Activated effector memory CD4-positive, alpha-beta T cell treated with Interleukin-2 at 50 U/mL for 16 hours (primary cell): ENCODE data around the gene NGLY1.

Experiments
- DNase-seq: peaks from one replicate; pipeline ENCODE4 v3.0.0-alpha.2; 2020

Gene NGLY1

DNA sequence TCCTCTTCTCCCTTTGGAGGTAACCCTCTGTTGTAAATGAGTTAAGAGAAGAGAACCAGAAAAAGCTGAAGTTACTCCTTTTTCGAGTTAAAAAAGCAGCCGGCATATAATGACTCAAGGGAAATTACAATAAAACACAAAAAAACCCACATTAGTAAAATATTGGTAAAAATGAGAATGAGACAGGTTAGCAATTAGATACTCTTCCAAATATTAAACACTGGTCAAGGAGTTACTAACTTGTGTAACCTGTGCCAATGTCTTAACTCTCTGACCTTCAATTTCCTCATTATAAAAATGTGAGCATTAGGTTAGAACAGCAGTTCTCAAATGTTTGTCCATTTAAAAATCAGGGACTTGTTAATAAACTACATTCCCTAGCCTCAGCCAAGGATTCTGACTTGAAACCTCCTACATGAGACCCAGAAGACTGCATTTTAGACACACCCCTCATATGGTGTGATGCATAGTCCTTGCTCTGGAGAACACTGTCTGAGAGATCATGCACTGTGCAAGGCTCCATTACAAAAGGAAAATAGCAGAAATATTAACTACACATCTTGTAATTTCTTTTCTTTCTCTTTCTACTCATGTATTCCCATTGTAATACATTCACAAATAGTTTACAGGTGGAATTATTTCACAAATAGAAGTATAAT lies 75.8 kb downstream of the NGLY1 start:
- DNase-seq: no peak

DNA sequence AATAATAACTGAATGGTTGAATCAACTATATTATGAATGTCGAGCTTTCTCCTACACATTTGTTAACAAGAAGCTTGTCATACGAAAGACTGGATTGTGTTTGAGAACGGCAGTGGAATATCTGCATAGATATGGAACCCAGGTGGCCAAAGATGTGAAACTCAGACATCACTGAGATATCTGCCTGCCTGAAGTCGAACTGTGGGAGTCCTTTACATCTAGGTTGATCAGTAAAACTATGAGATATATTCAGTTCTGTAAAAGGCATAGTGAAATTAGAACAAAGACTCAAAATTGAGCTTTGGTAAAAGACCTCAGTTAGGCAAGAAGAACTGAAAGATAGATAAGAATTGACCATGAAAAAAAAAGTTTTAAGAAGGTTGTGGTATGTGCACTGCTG lies 77.0 kb downstream of the NGLY1 start:
- DNase-seq: no peak

DNA sequence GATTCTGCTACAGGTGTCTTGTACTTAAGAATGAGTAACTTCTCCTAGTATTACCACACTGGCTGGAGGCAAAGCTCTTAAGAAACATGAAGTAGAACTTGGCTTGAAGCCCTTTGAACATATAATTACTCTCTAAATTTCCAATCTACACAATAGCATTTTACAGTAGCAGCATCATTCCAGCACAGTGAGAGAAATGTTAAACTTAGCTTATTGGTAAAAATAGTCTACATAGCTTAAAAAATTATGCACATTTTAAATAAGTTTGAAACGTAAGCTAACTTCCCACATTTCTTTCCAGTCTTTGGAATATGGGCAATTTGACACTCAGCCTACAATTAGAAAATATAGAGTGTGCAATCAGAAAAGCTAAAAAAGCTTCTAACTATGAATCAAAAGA lies 85.7 kb downstream of the NGLY1 start:
- DNase-seq: no peak

DNA sequence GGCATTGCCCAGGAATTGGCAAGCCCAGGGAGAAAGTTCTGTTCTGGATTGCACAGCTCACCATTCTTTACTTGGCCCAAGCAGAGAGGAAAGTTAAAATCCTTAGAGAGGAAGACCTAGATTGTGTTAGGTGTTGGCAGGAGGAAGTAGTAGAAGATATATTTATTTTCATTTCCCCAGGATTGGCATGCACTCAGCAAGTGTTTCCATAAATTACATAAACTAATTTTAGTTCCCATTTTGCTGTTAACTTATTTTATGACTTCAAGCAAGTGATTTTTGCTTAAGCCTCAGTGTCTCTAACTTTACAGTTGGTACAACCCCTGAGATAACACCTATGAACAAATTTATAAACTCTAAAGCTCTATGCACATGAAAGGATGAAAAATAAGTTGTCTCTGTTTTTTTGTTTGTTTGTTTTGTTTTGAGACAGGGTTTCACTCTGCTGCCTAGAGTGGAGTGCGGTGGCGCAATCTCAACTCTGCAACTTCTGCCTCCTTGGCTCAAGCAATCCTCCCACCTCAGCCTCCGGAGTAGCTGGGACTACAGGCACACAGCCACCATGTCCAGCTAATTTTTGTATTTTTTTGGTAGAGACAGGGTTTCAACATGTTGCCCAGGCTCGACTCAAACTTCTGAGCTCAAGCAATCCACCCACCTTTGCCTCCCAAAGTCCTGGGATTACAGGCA lies 87.4 kb downstream of the NGLY1 start:
- no peak for DNase-seq

DNA sequence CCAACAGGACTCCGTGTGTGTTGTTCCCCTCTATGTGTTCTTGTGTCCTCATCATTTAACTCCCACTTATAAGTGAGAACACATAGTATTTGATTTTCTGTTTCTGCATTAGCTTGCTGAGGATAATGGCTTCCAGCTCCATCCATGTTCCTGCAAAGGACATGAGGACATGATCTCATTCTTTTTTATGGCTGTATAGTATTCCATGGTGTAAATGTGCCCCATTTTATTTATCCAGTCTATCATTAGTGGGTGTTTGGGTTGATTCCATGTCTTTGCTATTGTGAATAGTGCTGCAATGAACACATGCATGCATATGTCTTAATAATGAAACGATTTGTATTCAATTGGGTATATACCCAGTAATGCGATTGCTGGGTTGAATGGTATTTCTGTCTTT lies 90.0 kb downstream of the NGLY1 start:
- DNase-seq: no peak

DNA sequence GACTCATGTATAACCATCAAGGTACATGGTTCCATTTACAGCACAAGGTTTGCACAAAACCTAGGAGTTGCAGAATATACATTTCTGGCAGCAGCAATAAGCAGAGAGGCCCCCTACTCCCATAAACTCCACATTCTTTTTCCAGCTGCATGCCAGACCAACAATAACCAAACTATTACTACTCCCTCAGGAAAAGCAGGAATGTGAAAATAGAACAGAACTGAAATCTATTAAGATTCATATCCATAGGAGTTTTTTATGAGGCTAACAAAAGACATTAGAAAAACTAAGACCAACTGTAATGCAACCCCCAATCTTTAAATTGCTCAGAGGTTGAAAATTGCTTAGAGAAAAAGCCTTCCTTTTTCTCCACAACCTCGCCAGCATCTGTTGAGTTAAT lies 90.9 kb downstream of the NGLY1 start:
- DNase-seq: no peak

DNA sequence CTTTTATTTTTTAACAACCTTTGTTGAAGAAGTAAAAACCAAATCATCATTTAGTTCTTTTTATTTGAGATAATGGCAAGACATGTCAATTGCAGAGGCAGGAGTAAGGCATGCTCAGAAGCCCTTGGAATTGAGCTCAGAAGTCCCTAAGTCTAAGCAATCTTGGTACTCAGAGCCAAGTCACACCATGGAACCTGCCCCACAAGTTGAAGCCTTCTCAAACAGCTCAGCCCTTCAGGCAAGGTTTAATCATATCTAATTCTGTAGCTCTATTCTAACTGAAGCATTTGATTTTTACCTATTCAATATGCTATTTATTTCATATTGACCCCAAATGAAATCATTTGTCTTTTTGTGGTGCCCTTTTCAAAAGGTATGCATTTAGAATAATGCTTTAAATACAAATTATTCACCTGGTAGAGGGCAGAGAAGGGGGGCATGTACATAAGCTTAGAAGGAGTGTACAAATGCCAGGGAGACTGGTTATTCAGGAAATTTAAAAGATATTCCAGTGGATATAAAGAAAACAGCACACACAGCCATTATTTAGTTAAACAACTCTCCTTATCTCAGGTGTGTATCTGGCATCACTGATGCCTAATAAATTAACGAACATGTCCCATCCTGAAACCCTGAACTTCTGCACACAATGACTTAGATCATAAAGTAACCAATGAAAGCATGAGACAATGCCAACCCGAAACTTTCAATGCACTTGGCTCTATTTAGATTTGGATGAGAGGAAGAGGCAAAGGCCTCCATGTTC lies 92.3 kb downstream of the NGLY1 start:
- DNase-seq: no peak

DNA sequence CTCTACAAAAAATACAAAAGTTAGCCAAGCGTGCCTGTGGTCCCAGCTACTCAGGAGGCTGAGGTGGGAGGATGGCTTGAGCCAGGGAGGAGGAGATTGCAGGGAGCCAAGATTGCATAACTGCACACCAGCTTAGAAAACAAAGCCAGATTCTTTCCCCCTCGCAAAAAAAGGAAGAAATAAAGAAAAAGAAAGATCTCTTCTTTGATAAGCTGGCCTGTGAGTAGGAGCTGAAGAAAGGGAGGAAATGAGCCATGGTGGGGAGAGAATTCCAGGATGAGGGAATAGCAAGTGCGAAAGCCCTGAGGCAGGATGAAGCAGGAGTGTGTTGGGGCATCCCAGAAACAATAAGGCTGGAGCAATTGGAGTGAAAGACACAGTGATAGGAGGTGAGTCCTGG lies 94.0 kb downstream of the NGLY1 start:
- DNase-seq: no peak

DNA sequence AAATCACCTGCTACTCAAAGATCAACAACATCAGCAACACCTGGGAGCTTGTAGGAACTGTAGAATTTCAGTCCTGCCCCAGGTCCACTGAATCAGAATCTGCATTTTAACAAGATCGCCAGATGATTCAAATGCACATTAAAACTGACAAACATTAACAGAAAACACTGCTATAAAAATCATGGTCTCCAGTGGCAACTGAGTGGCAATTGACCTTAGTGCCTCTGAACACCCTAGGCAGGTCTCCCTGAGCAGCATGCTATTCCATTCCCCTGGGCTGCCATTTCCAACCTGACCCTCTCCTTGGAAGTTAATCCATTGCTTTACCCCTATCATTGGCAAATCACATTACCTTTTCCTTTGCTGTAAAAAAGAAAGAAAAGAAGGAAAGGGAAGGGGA lies 95.5 kb downstream of the NGLY1 start:
- DNase-seq: no peak

DNA sequence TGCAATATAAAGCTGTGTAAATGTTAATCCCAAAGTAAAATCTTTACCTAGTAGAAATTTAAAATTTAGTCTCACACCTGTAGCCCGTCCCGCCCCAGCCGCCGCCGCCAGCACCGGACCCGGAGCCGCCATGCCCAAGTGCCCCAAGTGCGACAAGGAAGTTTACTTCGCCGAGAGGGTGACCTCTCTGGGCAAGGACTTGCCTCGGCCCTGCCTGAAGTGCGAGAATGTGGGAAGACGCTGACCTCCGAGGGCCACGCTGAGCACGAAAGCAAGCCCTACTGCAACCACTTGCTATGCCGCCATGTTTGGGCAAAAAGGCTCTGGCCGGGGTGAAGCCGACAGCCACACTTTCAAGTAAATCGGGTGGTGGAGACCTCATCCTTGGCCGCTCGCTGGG lies 96.5 kb downstream of the NGLY1 start:
- DNase-seq: no peak

DNA sequence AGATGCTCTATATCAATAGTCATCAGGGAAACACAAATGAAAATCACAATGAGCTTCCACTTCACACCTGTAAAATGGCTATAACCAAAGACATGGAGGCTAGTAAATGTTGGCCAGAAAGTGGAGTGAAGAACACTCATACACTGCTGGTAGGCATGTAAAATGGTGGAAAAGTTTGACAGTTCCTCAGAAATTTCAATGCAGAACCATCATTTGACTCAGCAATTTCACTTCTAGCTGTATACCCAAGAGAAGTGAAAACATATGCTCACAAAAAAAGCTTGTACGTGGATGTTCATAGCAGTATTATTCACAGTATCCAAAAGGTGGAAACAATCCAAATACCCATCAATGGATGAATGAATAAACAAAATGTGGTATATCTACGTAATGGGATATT lies 99.4 kb downstream of the NGLY1 start:
- DNase-seq: no peak

DNA sequence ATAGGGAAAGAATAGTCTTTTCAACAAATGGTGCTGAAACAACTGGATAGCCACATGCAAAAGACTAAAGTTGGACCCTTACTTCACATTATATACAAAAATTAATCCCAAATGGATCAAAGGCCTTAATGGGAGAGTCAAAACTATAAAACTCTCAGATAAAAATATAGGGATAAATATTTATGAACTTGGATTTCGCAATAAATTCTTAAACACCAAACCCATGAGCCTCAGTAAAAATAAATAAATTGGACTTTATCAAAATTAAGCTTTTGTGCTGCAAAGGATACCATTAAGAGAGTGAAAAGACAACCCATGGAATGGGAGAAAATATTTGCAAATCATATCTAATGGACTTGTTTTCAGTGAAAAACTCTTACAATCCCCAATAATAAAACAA lies 99.8 kb downstream of the NGLY1 start:
- no peak for DNase-seq

DNA sequence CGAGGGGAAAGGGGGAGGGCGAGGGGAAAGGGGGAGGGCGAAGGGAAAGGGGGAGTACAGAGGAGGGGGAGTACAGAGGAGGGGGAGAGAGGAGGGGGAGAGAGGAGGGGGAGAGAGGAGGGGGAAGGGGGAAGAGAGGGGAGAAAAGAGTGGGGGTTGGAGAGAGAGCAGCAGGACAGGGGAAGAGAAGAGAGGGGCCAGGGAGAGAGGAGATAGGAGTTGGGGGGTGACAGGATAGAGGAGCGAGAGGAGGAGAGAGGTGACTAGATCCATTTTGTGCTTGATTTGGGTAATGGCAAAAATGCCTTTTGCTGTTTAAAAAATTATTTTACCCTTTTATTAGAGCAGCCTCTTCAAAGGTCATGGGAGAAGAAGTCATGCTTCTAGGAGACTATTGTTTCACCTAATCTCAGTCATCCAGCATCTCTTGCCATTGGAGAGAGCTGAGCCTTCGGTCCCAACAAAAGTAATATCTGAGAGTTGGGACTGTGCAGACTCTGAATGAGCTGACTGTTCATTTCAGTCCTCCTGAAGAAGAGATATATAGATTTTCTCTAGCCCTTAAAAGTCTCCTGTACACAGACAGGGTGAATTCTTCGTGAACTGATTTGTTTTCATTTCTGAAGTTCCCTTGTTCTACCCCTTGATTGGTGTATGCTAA lies 103.5 kb downstream of the NGLY1 start:
- no peak for DNase-seq

DNA sequence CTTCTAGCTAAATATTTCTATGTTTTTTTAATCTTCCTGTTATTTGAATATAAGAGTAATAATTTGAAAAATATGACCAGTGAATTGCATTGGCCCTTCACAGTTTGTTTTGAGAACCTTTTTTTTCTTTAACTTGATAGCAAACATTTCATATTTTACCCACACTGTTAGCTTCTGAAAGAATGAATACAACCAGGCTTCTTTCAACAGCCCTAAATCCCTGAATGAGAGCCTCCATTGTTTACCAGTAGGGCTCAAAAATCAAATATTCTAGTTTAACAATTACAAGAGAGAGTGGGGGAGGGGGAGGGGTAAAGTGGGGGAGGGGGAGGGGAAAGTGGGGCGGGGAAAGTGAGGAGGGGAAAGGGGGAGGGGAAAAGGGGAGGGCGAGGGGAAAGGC lies 104.1 kb downstream of the NGLY1 start:
- DNase-seq: no peak

DNA sequence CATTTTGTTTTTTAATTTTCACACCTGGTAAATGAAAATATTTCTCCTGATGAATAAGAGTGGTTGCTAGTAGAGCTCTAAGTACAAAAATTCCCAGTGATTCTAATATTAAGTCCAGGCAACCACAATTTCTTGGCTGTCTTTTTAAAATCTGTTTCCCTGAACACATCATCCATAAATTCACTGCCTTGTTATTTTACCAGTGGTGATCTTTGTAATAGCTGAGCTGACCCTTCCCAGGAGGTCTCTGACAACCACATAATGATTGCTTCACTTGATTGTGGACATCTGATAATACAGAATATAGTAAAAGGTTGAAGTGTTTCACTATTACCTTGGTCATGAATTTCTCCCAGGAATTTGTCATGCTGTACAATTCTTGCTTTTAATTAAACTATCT lies 104.7 kb downstream of the NGLY1 start:
- DNase-seq: no peak

DNA sequence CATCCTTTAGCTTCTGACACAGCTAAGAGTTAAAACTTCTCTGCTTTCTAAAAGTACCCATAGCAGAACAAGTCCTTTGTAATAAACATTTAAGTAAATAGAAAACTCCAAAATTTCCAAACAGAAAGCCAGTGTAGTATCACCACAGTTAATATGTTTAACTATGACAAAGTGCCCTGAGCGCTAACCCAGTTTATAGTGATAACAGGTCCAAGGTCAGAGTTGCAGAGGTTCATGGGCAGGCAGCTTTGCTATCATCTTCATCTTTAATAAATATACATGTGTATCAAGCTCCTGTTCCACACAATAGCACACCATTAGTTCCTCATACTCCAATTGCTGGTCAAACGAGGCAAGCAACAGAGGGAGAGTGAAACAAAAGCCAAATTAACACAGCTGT lies 106.1 kb downstream of the NGLY1 start:
- no peak for DNase-seq

DNA sequence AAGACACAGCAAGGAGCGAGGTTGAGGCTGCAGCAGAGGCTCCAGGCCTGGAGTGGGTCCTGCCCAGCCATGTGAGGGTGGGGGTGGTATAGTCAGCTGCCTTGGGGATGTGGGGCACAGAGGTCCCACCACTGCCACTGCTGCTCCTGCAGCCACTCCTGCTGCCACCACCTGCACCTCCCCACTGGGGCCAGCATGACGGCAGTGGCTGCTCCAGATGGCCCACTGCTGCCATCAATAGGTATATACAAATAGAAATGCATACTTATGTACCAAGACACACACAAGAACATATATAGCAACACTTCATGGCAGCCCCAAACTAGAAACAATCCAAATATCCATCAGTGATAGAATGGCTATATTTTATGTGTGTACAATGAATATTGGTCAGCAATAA lies 108.6 kb downstream of the NGLY1 start:
- no peak for DNase-seq

DNA sequence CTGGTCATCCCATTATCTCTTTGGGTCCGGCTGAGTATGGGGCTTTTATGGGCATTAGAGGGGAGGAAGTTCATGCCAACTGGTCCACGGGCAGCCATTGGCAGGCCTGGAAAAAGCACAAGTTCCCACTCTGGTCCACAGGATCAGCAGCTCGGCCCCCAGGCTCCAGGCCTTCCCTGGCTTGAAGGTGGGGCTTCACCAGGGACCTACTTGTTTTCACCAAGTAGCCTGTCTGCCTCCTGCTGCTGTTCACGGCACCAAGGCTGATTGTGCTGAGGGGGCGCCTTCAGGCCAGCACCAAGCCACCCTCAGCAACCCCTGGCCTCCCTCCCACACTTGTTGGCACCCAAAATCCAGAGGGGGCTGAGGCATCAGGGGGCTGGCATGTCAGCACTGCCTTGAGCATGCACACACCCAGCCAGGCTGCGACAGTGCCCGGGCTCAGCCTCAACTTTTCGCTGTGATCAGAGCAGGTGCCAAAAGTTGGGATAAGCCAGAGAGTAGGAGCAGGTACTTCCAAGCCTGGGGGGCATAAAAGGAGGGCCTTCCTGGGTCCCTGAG lies 109.4 kb downstream of the NGLY1 start:
- DNase-seq: no peak
